Thyroid gland (tissue), 4 donors: ENCODE measurements around the gene PALLD. TPM values are rescaled to one million over a fixed set of nuclear protein-coding genes. Genes with fewer than 3 reads are reported as not detected.

ENCODE experiments used
- DNase-seq, 2 donors: peaks; one replicate each; pipeline ENCODE4 v3.0.0-alpha.2; 2019
- H3K27ac ChIP-seq, 3 donors: fragments of 200-600 bp; sonication (generic); 1 replicate in 2 of 3; 2 replicates in 1 of 3; pipeline ENCODE4 v1.5.1; 2016 to 2019; ENCODE audit warnings: mild to moderate bottlenecking in 1 of 3, moderate library complexity in 1 of 3
- H3K27me3 ChIP-seq: fragments of 200-600 bp; sonication (generic); one replicate; pipeline ENCODE4 v1.5.1; 2019
- H3K36me3 ChIP-seq, 2 donors: fragments of 200-600 bp; sonication (generic); one replicate each; pipeline ENCODE4 v1.5.1; 2016 to 2019
- H3K4me1 ChIP-seq, 2 donors: fragments of 200-600 bp; sonication (generic); one replicate each; pipeline ENCODE4 v1.5.1; 2017 to 2019
- H3K4me3 ChIP-seq, 3 donors: fragments of 200-600 bp; sonication (generic); replicated peaks in 1 of 3; 1 replicate in 2 of 3; 2 replicates in 1 of 3; pipeline ENCODE4 v1.5.1; 2016; ENCODE audit warnings: mild to moderate bottlenecking in 1 of 3
- H3K9me3 ChIP-seq: fragments of 200-600 bp; sonication (generic); one replicate; pipeline ENCODE4 v1.5.1; 2017
- POLR2A ChIP-seq, 2 donors: fragments of 450-650 bp; IDR thresholded peaks; one replicate each; pipeline ENCODE4 v1.6.1; 2017; ENCODE audit warnings: antibody characterized with exemption in 2 of 2, mild to moderate bottlenecking in 2 of 2, moderate library complexity in 1 of 2
- WGBS, 2 donors: methylation state at CpG; one replicate each; pipeline ENCODE4 v1.1.5; 2017; 5-methylcytosine and 5-hydroxymethylcytosine counted together
- intact Hi-C: fragments of 100-400 bp; cut with DNase I; formaldehyde crosslinking; loops from one replicate; pipeline ENCODE4 v1.15.1; 2023
- total RNA-seq, 4 donors: library from RNA; depleted of rRNA; stranded (reverse); fragments of >200 nt; gene quantifications; one replicate each; pipeline ENCODE4 v1.2.3, GENCODE V29; 2016
- TF ChIP-seq, protein P1 (sequence below), 6 experiments: fragments of 200-600 bp in 3 of 6; fragments of 450-650 bp in 3 of 6; sonication (generic) in 3 of 6; IDR thresholded peaks; one replicate each; pipeline ENCODE4 v1.5.1; 2016 to 2019; ENCODE audit warnings: antibody characterized with exemption in 6 of 6, mild to moderate bottlenecking in 2 of 6, inconsistent platforms in 1 of 6, moderate library complexity in 1 of 6

The PALLD gene
- total RNA-seq, 4 donors from 2014 or later = 152 to 311 (median 226) TPM

DNA sequence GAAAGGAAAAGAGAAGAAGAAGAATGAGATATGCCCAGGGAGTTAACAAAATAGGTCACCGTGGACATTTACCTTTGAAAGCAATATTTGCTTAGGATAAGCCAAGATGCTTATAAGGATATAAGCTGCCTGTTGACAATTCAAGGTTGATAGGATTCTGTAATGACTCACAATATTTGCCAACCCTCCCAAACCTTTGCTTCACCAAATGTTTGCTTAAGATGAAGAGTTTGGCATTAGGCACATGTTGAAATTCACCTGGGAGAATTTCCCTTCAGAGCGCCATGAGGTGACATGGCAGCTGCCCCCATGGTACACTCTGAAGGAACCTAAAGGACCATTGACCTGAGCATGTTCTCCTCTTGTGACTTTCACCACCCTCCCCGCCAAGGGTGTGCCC, 4.6 kb downstream of the PALLD start:
- no peaks in the 10 kb centered on the region for H3K27me3 ChIP-seq
- no peaks in the 10 kb centered on the region for H3K4me1 ChIP-seq
- H3K4me3 ChIP-seq = no peak overlapping the region
- no peaks in the 10 kb centered on the region for H3K9me3 ChIP-seq
- DNase-seq = no peak
- no peak for TF ChIP-seq POLR2A (IDR thresholded peaks at IDR 0.05)
- TF ChIP-seq, protein P1, sequence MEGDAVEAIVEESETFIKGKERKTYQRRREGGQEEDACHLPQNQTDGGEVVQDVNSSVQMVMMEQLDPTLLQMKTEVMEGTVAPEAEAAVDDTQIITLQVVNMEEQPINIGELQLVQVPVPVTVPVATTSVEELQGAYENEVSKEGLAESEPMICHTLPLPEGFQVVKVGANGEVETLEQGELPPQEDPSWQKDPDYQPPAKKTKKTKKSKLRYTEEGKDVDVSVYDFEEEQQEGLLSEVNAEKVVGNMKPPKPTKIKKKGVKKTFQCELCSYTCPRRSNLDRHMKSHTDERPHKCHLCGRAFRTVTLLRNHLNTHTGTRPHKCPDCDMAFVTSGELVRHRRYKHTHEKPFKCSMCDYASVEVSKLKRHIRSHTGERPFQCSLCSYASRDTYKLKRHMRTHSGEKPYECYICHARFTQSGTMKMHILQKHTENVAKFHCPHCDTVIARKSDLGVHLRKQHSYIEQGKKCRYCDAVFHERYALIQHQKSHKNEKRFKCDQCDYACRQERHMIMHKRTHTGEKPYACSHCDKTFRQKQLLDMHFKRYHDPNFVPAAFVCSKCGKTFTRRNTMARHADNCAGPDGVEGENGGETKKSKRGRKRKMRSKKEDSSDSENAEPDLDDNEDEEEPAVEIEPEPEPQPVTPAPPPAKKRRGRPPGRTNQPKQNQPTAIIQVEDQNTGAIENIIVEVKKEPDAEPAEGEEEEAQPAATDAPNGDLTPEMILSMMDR (IDR thresholded peaks at IDR 0.05) = no peak
- WGBS, 2 donors = 82 to 99% methylated on average over 3 of the region's 3 CpGs
- H3K36me3 ChIP-seq = no peaks in the 10 kb centered on the region
- intact Hi-C loops = no loop called here
- H3K27ac ChIP-seq = no peak overlapping the region

DNA sequence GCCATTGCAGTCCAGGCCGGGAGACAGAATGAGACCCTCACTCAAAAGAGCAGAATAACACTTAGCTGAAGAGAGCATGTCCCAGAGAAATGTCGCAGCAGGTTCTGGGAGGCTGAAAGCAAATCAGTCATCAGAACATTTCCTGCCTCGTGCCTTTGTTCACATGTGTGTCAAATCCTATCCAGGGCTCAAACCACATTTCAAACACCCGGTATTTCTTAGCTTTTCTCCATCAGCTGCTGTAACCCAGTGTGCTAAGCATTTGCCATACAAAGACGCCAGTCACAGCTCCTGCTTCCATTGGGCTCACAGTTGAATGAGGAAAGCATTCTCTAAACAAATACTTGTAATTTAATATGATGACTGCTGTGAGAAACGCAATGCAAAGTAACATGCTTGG, 6.0 kb downstream of the PALLD start:
- H3K4me3 ChIP-seq = no peak overlapping the region
- DNase-seq = no peak
- H3K27me3 ChIP-seq = no peaks in the 10 kb centered on the region
- WGBS, 2 donors = 69 to 78% methylated on average over 6 of the region's 6 CpGs
- no peaks in the 10 kb centered on the region for H3K4me1 ChIP-seq
- no peaks in the 10 kb centered on the region for H3K9me3 ChIP-seq
- intact Hi-C loops = no loop called here
- no peaks in the 10 kb centered on the region for H3K36me3 ChIP-seq
- H3K27ac ChIP-seq = no peak overlapping the region
- TF ChIP-seq, protein P1 (IDR thresholded peaks at IDR 0.05) = no peak

DNA sequence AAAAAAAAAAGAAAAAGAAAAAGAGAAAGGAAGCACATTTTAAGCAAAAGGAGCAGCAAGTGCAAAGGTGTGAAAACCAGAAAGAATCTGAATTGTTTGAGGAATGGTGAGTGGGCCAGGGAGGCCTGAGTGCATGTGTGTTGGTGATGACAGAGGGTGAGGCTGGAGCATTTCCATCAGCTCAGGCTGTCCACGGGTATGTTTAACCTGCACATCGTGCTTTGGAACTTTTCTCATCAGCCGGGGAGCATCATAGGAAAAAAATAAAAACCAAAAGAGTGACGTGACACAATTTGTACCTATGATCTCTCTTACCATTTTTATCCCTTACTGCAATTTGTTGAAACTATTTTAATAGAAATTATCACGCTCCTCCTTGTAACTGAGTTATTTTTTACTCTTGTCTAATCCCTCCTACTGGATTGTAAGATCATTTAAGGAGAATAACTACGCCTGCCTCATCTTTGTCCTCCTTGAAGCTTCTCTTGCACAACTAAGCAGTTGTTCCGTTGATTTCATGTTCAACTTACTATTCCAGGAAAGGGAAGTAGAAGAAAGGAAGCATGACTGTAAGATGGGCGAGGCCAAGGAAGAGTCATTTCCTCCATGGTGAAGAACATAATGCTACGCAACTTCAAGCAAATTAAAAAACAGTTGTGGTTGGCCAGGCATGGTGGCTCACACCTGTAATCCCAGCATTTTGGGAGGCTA, 7.0 kb downstream of the PALLD start:
- no peaks in the 10 kb centered on the region for H3K27me3 ChIP-seq
- H3K27ac ChIP-seq = no peak overlapping the region
- DNase-seq = no peak
- no peaks in the 10 kb centered on the region for H3K9me3 ChIP-seq
- no peaks in the 10 kb centered on the region for H3K36me3 ChIP-seq
- H3K4me3 ChIP-seq = no peak overlapping the region
- intact Hi-C loops = no loop called here
- WGBS, 2 donors = 85 to 88% methylated on average over 9 of the region's 9 CpGs
- TF ChIP-seq POLR2A (IDR thresholded peaks at IDR 0.05) = no peak
- TF ChIP-seq, protein P1 (IDR thresholded peaks at IDR 0.05) = no peak
- H3K4me1 ChIP-seq = no peaks in the 10 kb centered on the region

DNA sequence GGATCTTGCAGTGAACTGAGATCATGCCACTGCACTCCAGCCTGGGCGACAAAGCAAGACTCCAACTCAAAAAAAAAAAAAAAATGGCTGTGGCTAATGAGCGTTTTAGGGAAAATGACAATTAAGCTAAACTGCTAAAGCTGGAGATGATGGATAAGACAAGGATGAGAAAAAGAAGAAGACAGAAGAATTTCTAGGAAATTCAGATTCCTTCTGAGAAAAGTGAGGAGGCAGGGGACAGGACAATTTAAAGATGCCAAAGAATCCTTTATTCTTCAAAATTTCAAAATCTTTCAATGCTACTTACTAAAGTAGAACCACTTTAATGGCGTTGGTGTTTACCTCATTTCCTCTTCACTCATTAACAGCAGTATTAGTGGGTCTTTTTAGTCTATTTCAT, 7.7 kb downstream of the PALLD start:
- no peaks in the 10 kb centered on the region for H3K36me3 ChIP-seq
- DNase-seq = no peak
- intact Hi-C loops = no loop called here
- WGBS, 2 donors = 79 to 92% methylated on average over 3 of the region's 3 CpGs
- TF ChIP-seq POLR2A (IDR thresholded peaks at IDR 0.05) = no peak
- TF ChIP-seq, protein P1 (IDR thresholded peaks at IDR 0.05) = no peak
- H3K4me1 ChIP-seq = no peaks in the 10 kb centered on the region
- no peaks in the 10 kb centered on the region for H3K9me3 ChIP-seq
- no peak overlapping the region for H3K4me3 ChIP-seq
- no peaks in the 10 kb centered on the region for H3K27me3 ChIP-seq
- H3K27ac ChIP-seq = no peak overlapping the region

DNA sequence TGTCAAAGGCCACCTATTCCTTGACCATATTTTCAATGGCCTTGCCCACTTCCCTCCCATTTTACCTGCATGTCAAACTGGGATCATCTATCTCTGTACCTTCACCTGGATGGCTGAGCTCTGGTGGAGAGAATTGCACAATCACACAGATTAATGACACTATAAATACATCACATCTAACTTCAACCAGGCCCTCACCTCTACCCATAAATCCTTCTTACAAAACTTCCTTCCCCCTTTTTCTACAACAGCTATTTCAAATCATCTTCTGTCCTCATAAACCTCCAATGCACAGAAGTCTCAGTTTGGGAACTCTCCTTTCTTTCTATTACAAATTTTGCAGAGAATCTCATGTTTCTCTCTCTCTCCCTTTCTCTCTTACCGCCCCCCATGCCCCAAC, 9.2 kb downstream of the PALLD start:
- H3K9me3 ChIP-seq = no peaks in the 10 kb centered on the region
- no peaks in the 10 kb centered on the region for H3K4me1 ChIP-seq
- H3K27ac ChIP-seq = no peak overlapping the region
- TF ChIP-seq, protein P1 (IDR thresholded peaks at IDR 0.05) = no peak
- TF ChIP-seq POLR2A (IDR thresholded peaks at IDR 0.05) = no peak
- no peaks in the 10 kb centered on the region for H3K36me3 ChIP-seq
- H3K4me3 ChIP-seq = no peak overlapping the region
- DNase-seq = no peak
- no peaks in the 10 kb centered on the region for H3K27me3 ChIP-seq
- WGBS, 2 donors = 80 to 86% methylated on average over 1 of the region's 1 CpG
- intact Hi-C loops = no loop called here
